Measurements from ENCODE around the gene WDR4.
"Not testable (repeated sequence)": the region's sequence is repeated elsewhere in the genome, so short reads cannot be mapped to it uniquely, and the experiment has no call there.

The WDR4 gene

DNA sequence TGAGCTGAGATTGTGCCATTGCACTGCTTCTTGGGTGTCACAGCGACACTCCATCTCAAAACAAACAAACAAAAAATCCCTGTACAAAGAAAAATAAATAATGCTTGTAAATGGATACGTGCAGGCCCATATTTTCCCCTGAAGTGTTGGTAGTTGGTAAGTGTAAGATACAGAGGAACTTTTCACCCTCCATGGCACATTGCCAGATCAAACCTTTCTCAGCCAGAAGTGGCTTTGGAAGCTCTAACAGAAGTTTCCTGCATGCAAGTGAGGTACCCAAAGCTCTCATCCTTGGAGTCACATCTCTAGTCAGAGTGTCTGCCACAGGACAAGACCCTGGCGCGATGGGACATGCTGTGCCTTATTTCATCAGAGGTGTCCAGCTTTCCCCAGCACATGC lies 21.1 kb upstream of the WDR4 start:
- TF ChIP-seq, protein P1, sequence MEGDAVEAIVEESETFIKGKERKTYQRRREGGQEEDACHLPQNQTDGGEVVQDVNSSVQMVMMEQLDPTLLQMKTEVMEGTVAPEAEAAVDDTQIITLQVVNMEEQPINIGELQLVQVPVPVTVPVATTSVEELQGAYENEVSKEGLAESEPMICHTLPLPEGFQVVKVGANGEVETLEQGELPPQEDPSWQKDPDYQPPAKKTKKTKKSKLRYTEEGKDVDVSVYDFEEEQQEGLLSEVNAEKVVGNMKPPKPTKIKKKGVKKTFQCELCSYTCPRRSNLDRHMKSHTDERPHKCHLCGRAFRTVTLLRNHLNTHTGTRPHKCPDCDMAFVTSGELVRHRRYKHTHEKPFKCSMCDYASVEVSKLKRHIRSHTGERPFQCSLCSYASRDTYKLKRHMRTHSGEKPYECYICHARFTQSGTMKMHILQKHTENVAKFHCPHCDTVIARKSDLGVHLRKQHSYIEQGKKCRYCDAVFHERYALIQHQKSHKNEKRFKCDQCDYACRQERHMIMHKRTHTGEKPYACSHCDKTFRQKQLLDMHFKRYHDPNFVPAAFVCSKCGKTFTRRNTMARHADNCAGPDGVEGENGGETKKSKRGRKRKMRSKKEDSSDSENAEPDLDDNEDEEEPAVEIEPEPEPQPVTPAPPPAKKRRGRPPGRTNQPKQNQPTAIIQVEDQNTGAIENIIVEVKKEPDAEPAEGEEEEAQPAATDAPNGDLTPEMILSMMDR (conservative IDR thresholded peaks at IDR 0.05; ENCODE audit: low read depth, low read length): no peak
- no peak for DNase-seq (ENCODE audit: low read depth)
- no peak overlapping the region for H3K4me3 ChIP-seq (ENCODE audit: low read depth, low read length)

DNA sequence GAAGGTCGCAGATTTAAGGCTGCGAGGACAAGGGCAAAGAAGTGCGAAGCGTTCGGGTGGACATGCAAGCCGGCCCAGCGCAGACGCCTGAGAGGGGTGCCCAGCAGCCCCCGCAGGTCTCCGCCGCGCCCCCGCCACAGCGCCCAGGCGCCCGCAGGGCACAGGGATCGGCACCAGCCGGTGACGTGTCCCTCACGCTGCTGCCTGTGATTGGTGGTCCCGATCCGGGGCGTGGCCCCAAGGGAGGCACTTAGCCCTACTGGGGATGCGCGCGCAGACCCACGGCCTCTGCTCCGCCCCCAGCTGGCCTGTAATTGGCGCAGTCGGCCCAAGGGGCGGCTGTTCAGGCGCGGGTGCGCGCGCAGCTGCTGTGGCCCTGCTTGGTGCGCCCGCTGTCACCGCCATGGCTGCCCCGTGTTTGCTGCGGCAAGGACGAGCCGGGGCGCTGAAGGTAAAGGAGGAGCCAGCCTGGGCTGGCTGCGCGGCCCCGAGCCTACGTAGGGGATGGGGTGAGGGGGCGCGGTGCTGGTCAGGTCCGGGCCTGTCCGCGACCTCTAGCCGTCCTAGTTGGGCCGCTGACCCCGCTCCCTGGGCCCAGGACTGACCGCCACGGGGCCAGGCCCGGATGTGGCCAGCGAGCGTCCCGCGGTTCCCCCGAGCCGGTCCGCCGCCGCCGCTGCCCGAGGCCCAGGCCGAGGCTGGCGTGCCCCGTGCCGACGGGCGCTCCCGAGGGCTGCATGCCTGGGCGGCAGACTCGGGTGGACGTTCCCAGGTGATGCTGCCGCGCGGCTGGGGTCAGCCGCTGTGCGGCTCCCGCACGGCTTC lies 13.8 kb upstream of the WDR4 start, which contains the start of gene NDUFV3:
TSS of gene NDUFV3 (plus strand) at position 379 of the 825 bp plus-strand sequence. CDS start at position 404, 25 bp downstream.
- TF ChIP-seq, protein P1 (conservative IDR thresholded peaks at IDR 0.05; ENCODE audit: low read depth, low read length): no peak
- H3K4me3 ChIP-seq (ENCODE audit: low read depth, low read length): peak within 1 kb of the TSS; percentile 97
- DNase-seq (ENCODE audit: low read depth): peak; percentile 99

GRCh38 chr21:42892582-42892930 lies 13.2 kb upstream of the WDR4 start:
- peak overlapping the region; percentile 97 for H3K4me3 ChIP-seq (ENCODE audit: low read depth, low read length)
- TF ChIP-seq, protein P1 (conservative IDR thresholded peaks at IDR 0.05; ENCODE audit: low read depth, low read length): no peak
- no peak for DNase-seq (ENCODE audit: low read depth)

DNA sequence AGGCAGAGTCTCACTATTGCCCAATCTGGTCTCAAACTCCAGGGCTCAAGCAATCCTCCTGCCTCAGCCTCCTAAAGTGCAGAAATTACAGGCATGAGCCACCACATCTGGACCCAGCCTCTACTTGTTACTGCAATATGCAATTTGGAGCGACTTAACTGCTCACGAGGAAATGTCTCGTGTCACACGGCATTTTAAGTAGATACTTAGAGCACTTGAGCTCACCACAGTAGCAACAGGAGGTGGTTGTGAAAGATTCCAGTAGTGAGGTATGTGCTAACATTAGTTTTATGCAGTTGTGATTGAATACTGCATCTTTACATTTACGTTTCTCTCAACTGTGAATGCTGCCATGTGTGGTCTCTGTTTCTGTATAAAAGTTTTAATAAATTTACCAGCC lies 8.0 kb upstream of the WDR4 start:
- H3K4me3 ChIP-seq (ENCODE audit: low read depth, low read length): no peak overlapping the region
- DNase-seq (ENCODE audit: low read depth): peak; percentile 15
- TF ChIP-seq, protein P1 (conservative IDR thresholded peaks at IDR 0.05; ENCODE audit: low read depth, low read length): no peak

DNA sequence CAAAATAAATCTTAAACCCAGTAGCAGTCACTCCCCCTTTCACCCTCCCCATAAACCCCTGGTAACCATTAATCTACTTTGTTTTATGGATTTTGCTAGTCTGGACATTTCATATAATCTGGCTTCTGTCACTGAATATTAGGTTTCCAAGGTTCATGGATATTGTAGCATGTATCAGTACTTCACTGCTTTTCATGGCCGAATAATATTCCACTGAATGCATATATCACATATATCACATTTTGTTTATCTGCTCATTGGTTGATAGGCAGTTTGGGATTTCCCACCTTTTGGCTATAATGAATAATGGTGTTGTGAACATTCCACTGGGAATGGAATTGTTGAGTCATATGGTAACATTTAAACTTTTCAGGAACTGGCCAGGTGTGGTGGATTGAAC lies 4.6 kb upstream of the WDR4 start:
- TF ChIP-seq, protein P1 (conservative IDR thresholded peaks at IDR 0.05; ENCODE audit: low read depth, low read length): no peak
- H3K4me3 ChIP-seq (ENCODE audit: low read depth, low read length): no peak overlapping the region
- no peak for DNase-seq (ENCODE audit: low read depth)

GRCh38 chr21:42880352-42880751 lies 1.0 kb upstream of the WDR4 start:
- H3K4me3 ChIP-seq (ENCODE audit: low read depth, low read length): peak overlapping the region; percentile 99
- DNase-seq (ENCODE audit: low read depth): no peak
- TF ChIP-seq, protein P1 (conservative IDR thresholded peaks at IDR 0.05; ENCODE audit: low read depth, low read length): no peak

DNA sequence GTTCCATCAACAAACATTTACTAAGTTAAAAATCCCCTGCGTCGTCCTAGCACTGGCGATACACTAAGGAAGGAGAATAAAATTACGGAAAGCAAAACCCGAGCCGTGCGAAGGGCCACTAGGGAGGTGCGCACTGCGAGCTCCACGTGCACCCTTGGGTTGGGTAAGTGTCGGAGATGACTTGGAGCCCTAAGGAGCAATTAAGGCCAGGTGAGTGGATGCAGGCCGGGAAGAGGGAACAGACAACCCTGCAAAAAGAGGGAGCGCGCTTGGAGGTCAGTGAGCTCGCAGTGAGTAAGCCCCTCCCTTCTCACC lies 704 bp downstream of the WDR4 start:
- no peak for DNase-seq (ENCODE audit: low read depth)
- TF ChIP-seq, protein P1 (conservative IDR thresholded peaks at IDR 0.05; ENCODE audit: low read depth, low read length): no peak
- peak overlapping the region; percentile 99 for H3K4me3 ChIP-seq (ENCODE audit: low read depth, low read length)

GRCh38 chr21:42875811-42876210 lies 3.5 kb downstream of the WDR4 start:
- DNase-seq (ENCODE audit: low read depth): not testable (repeated sequence)

More at GRCh38 chr21:42875811-42876210, 3.5 kb downstream of the WDR4 start:
- H3K4me3 ChIP-seq (ENCODE audit: low read depth, low read length): not testable (repeated sequence)
